GM12874 (cell line): Measurements from ENCODE around the gene UBASH3A.

Source experiments
- TF ChIP-seq, protein P1 (sequence below): IDR thresholded peaks from 2 replicates; pipeline ENCODE4 v1.5.1; 2011; ENCODE audit warnings: low read depth, mild to moderate bottlenecking, control low read depth, low read length, moderate library complexity; ENCODE audit not compliant: insufficient read depth

The UBASH3A gene

DNA sequence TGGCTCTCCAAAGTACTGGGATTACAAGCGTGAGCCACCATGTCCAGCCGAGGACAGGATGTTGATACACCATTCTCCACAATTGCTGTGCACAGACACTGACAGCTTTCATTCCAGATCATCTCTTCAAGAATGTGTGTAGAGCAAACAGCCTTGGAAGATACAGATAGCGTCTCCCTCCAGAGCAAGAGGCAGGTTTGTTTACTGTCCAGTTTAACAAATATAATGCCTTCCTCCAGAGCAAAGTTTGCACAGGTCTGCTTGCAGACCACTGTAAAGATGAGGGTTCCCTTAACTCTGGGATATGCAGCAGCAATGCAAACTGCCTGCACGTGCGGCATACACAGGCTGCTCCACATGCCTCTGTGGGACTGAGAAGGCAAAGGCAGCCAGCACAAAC lies 12.4 kb upstream of the UBASH3A start:
- TF ChIP-seq, protein P1, sequence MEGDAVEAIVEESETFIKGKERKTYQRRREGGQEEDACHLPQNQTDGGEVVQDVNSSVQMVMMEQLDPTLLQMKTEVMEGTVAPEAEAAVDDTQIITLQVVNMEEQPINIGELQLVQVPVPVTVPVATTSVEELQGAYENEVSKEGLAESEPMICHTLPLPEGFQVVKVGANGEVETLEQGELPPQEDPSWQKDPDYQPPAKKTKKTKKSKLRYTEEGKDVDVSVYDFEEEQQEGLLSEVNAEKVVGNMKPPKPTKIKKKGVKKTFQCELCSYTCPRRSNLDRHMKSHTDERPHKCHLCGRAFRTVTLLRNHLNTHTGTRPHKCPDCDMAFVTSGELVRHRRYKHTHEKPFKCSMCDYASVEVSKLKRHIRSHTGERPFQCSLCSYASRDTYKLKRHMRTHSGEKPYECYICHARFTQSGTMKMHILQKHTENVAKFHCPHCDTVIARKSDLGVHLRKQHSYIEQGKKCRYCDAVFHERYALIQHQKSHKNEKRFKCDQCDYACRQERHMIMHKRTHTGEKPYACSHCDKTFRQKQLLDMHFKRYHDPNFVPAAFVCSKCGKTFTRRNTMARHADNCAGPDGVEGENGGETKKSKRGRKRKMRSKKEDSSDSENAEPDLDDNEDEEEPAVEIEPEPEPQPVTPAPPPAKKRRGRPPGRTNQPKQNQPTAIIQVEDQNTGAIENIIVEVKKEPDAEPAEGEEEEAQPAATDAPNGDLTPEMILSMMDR: no peak

GRCh38 chr21:42392731-42393442 lies 10.8 kb upstream of the UBASH3A start:
- TF ChIP-seq, protein P1: no peak

GRCh38 chr21:42393443-42393950 lies 10.2 kb upstream of the UBASH3A start:
- TF ChIP-seq, protein P1: no peak

DNA sequence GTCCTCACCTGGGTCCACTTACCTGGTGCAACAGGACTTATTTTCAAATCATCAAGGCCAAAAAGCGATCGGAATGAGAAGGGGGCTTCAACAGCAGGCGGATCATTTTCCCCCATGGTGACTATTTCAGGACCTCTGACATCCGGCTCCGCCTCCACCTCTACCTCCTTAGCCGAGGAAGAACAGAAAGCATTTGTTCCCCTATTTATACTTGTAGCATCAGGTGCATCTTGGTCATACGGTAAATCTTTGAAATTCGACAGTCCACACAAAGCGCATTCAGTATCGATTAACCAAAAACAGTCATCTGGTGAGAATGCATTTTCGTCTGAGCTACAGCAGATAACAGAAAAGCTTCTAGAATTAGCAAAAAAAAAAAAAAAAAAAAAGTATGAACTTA lies 8.4 kb upstream of the UBASH3A start:
- TF ChIP-seq, protein P1: no peak

- TF ChIP-seq, protein P1: no peak
Measured at GRCh38 chr21:42395905-42396651, 7.6 kb upstream of the UBASH3A start, which contains the start of gene TMPRSS3. TMPRSS3 (minus strand) TSS chr21:42396052; CDS start chr21:42395417, 635 bp downstream.

DNA sequence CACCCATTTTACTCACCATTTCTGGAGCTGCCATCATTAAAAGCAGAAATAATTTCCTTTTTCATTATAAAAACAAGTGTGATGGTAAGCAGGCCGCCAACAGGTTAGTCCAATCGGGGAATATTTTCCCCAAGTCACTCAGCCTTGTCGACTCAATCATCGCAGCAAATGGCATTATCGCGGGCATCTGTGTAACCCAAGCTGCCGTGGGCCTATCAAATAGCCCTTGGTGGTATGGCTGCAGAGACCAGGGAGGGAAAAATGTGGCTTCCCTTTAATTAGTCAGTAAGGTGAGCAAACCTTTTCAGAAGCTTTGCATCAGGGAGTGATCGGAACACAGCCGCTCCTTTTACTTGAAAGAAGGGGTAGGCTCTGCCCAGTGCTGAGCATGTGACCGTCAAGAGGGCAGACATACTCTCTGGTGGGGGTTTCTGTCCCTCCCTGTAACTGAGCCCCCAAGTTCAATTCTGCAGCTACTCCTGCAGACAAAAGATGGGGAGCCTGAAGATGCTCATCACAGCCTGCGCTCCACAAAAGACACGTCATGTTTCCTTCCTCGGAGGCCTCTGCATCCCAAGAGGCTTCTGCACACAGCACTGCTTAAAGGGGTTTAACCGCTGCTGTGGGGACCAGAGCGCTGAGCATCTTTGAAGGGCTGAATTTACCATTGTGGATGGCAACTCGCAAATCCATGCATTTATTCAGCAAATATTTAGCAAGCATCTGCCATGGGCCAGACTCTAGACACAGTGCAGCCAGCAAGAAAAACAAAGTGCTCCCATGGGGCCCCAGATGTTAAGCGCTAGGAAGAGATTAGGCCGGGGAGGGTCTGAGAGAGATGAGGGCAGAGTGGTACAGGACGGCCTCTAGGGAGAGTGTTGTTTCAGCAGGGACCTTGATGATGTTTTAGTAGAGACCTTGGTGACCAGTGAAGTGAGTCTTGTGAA lies 6.6 kb upstream of the UBASH3A start:
- TF ChIP-seq, protein P1: no peak
